HG02981 (cell line): ENCODE data around the gene NRROS.

ENCODE experiments used
- ATAC-seq: cut with Tn5 transposase; IDR thresholded peaks from one replicate; pipeline ENCODE4 v1.9.1; 2021; ENCODE audit warnings: mild to moderate bottlenecking, moderate library complexity; ENCODE audit not compliant: unreplicated experiment

The NRROS gene

DNA sequence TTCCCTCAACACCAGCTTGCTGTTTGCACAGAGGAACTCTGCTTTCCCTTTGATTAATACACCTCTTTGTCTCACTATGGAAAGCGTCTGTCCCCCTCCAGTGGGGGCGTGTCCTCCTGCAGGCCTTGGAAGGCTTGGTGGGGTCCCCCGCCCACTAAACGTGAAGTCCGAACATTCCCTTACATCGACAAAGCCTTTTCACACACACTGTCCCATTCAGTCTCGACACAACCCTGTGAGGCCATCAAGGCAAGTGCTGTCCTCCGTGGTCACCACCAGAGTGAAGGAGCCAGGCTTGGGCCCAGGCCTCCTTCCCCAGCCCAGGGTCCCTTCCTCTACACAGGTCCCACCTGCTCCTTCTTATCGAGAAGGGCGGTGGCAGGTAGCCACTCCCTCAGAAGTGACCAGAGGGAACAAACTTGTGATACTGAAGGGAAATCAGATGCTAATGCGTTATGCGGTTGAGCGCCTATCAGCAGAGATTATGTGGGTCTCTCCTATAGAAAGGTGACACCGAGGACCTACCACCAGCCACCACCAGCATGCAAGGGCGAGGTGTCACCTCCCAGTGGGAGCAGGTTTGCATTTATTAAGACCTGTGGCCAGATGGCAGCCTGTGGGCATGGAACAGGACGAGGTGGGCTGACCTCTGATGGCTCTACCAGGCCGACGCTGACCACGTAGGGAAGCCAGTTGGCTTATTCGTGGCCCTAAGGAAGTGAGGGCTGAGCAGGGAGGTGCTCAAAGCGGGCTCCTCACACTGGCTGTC, 6.6 kb downstream of the NRROS start:
- no peak for ATAC-seq

GRCh38 chr3:196646666-196647216, 7.2 kb downstream of the NRROS start:
- no peak for ATAC-seq

GRCh38 chr3:196650740-196651311, 11.3 kb downstream of the NRROS start:
- no peak for ATAC-seq

- no peak for ATAC-seq
These were observed 12.3 kb downstream of the NRROS start for GRCh38 chr3:196651819-196652218.

DNA sequence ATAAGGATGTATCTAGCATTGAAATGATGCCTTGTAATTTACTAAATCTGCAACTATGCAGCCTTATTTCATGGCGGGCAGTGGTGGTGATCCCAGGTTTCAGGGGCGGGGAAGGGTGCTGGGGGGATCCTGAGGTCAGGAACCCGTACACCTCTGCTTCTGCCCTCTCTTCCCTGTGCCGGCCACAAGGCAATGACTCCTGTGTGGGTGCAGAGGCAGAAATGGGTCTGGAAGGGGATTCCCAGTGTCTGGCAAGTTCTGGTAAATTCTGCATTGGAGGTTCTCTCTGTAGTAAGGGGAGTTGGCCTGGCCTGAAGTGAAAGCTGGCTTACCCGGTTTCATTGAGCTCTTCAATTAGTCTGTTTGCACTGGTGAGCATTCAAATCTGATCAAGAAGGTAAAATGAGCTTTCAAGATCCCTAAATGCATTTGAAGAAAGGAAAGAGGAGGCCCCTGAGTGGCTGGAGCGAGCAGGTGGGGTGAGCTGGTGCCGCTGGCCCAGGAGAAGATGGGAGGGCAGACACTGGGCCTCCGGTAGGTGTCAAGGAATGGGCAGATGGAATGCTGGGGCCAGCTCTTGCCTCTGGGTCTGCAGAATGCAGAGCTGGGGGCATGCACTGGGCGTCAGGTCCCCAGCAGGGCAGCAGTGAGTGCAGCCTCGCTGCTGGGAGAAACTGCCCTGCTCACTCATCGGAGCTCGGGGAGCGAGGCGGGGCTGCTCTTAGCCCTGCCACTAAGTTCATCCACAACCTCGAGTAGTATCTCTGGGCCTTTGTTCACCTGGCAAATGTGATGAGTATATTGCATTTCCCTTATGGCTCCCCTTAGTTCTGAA, 13.7 kb downstream of the NRROS start:
- no peak for ATAC-seq

- no peak for ATAC-seq
These were observed 14.7 kb downstream of the NRROS start for GRCh38 chr3:196654006-196654734.

GRCh38 chr3:196654735-196655090, 15.2 kb downstream of the NRROS start:
- ATAC-seq, result no peak

DNA sequence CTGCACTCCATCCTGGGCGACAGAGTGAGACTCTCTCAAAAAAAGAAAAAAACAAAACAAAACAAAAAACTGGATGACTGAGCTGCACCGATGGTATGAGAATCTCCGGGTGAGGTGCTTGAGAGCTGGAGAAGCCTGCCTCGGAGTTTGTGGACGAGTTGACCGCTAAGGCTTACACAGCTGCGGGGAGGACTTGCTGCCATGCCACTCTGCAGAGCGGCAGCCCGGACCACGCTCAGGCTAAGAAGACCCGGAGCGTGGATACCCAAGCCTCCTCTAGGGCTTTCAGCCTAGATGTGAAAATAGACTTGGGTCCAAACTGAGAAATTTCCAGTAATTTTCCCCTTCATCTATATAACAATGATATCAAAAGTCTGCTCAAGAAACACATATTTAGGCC, 16.0 kb downstream of the NRROS start:
- ATAC-seq, result no peak

DNA sequence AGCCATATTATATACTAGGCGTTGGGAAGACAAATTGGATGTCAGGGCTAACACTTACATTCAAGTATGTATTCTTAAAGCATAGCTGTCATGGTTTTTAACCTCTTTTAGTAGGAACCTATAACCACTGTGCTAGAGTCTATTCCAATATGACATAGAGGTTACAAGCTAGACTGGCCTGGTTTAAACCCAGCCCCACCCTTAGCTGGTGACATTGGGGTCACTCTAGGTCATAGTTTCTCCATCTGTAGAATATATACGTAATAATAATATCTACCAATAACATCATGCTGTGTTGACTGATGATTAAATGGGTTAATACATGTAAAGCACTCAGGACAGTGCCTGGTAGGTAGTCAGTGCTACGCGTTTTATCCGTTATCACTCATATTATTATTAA, 16.7 kb downstream of the NRROS start:
- ATAC-seq, result no peak

DNA sequence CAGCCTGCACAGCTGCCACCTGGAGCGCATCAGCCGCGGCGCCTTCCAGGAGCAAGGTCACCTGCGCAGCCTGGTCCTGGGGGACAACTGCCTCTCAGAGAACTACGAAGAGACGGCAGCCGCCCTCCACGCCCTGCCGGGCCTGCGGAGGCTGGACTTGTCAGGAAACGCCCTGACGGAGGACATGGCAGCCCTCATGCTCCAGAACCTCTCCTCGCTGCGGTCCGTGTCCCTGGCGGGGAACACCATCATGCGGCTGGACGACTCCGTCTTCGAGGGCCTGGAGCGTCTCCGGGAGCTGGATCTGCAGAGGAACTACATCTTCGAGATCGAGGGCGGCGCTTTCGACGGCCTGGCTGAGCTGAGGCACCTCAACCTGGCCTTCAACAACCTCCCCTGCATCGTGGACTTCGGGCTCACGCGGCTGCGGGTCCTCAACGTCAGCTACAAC, 20.4 kb downstream of the NRROS start:
- no peak for ATAC-seq

- no peak for ATAC-seq
These were observed 21.1 kb downstream of the NRROS start for GRCh38 chr3:196660381-196661166.

DNA sequence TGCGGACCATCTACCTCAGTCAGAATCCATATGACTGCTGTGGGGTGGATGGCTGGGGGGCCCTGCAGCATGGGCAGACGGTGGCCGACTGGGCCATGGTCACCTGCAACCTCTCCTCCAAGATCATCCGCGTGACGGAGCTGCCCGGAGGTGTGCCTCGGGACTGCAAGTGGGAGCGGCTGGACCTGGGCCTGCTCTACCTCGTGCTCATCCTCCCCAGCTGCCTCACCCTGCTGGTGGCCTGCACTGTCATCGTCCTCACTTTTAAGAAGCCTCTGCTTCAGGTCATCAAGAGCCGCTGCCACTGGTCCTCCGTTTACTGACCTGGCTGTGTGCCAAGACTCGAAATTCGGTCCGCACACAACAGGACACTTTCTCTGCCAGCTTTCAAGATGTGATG, 21.9 kb downstream of the NRROS start:
- no peak for ATAC-seq

GRCh38 chr3:196662033-196662432, 22.5 kb downstream of the NRROS start:
- no peak for ATAC-seq

- ATAC-seq, result no peak
These were observed 23.4 kb downstream of the NRROS start for GRCh38 chr3:196662711-196663571.

GRCh38 chr3:196666001-196666867, 26.7 kb downstream of the NRROS start:
- ATAC-seq, result no peak

DNA sequence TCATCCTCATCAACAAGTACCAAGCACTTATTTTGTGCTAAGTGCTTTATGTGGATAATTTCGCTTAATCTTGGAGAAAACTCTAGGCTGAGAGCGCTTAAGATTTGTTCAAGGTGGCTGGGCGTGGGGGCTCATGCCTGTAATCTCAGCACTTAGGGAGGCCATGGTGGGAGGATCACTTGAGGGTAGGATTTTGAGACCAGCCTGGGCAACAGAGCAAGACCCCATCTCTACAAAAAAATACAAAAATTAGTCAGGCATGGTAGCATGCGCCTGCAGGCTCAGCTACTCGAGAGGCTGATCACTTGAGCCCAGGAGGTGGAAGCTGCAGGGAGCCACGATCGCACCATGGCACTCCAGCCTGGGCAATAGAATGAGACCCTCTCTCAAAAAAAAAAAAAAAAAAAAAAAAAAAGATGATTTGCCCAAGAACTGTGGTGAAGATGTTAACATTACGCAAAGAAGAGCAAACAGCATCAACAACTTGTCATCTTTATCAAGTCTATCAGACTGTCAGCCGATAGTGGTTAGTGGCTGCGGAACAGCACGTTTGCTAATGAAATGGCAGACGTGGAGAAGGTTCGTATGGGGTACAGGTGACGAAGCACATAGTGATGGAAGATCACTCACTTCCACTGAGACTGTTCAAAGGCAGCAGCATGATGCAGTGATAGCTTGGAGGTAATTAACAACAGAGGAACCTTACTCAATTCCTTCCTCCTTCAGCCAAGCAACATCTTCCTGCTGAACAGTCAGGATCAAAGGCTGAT, 27.7 kb downstream of the NRROS start:
- no peak for ATAC-seq

DNA sequence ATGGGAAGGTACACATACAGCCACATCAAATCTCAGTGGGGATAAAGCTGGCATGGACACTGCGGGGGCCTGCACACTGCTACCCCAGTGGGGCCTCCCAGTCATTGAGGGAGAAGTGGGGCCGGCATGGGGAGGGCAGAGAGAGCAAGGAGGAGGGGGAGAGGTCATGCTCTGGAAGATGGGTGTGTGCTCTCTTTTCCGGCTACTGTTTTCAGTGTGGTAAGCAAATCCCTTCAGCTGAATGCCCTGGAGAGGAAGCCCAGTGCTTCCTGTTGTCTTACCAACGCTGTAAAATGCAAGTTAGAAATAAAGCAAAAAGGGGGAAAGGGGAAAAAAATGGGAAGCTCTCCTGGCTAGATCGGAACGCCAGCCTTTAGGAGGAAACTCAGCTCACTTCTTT, 30.8 kb downstream of the NRROS start:
- ATAC-seq, result no peak

DNA sequence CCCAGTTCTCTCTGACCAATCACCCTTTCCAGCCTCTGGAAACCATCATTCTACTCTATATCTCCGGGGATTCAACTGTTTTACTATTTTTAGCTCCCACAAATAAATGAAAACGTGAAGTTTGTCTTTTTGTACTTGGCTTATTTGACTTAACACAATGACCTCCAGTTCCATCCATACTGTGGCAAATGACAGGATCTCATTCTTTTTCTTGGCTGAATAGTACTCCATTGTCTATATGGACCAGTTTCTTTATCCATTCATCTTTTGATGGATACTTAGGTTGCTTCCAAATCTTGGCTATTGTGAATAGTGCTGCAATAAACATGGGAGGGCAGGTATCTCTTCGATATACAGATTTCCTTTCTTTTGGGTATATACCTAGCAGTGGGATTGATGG, 34.1 kb downstream of the NRROS start:
- ATAC-seq, result no peak
